Sigmoid colon (tissue), 7 donors: Measurements from ENCODE around the gene SLC45A3. TPM values are rescaled to one million over a fixed set of nuclear protein-coding genes. Genes with fewer than 3 reads are reported as not detected.
A peak's percentile ranks its signal among the peaks of the same experiment; 100 is the strongest.

Experiments used
- DNase-seq: peaks from one replicate; pipeline ENCODE4 v3.0.0-alpha.2; 2019
- H3K27ac ChIP-seq, 4 donors: fragments of 200-600 bp; sonication (generic); one replicate each; pipeline ENCODE4 v1.5.1; 2016 to 2019; ENCODE audit warnings: mild to moderate bottlenecking in 1 of 4
- H3K27me3 ChIP-seq, 3 donors: fragments of 200-600 bp; sonication (generic); one replicate each; pipeline ENCODE4 v1.5.1; 2019; ENCODE audit warnings: mild to moderate bottlenecking in 1 of 3
- H3K36me3 ChIP-seq, 4 donors: fragments of 200-600 bp; sonication (generic); one replicate each; pipeline ENCODE4 v1.5.1; 2016 to 2019
- H3K4me1 ChIP-seq, 4 donors: fragments of 200-600 bp; sonication (generic); one replicate each; pipeline ENCODE4 v1.5.1; 2017 to 2019
- H3K4me3 ChIP-seq, 4 donors: fragments of 200-600 bp; sonication (generic); one replicate each; pipeline ENCODE4 v1.5.1; 2017 to 2019; ENCODE audit warnings: mild to moderate bottlenecking in 2 of 4, moderate library complexity in 1 of 4
- H3K9me3 ChIP-seq, 4 donors: fragments of 200-600 bp in 3 of 4; sonication (generic) in 3 of 4; one replicate each; pipeline versions ENCODE4 v1.5.1 to v1.6.1; 2013 to 2019
- EP300 ChIP-seq, 4 donors: sonication (generic); formaldehyde crosslinking; IDR thresholded peaks; one replicate each; pipeline ENCODE4 v1.6.1; 2017; ENCODE audit warnings: antibody characterized with exemption in 4 of 4
- POLR2A ChIP-seq, 2 donors: fragments of 450-650 bp; IDR thresholded peaks; one replicate each; pipeline ENCODE4 v1.6.1; 2016; ENCODE audit warnings: antibody characterized with exemption in 2 of 2, mild to moderate bottlenecking in 2 of 2, moderate library complexity in 2 of 2
- POLR2AphosphoS5 ChIP-seq, 4 donors: sonication (generic); formaldehyde crosslinking; IDR thresholded peaks; one replicate each; pipeline ENCODE4 v1.6.1; 2017; ENCODE audit warnings: antibody characterized with exemption in 4 of 4
- WGBS, 2 donors: extraction: QIAGEN DNeasy Blood & Tissue Kit; methylation state at CpG; one replicate each; pipeline ENCODE4 v1.1.7; 2013; 5-methylcytosine and 5-hydroxymethylcytosine counted together
- intact Hi-C: fragments of 100-400 bp; cut with DNase I; formaldehyde crosslinking; loops from one replicate; pipeline ENCODE4 v1.15.1; 2023
- polyA plus RNA-seq, 3 donors: library from polyadenylated mRNA; stranded (reverse); fragments of 200-250 nt; gene quantifications; one replicate each; pipeline ENCODE4 v1.2.3, GENCODE V29; 2013
- total RNA-seq, 4 donors: library from RNA; depleted of rRNA; stranded (reverse); fragments of >200 nt; gene quantifications; one replicate each; pipeline ENCODE4 v1.1.0, GENCODE V29; 2016
- TF ChIP-seq, protein P1 (sequence below), 4 experiments: fragments of 450-650 bp in 3 of 4; fragments of 200-600 bp in 1 of 4; IDR thresholded peaks; one replicate each; pipeline ENCODE4 v1.5.1; 2016 to 2019; ENCODE audit warnings: antibody characterized with exemption in 4 of 4, mild to moderate bottlenecking in 3 of 4, moderate library complexity in 2 of 4
- donor health status: healthy with polysubstance abuse.
- donor health status: Bipolar disorder and iron deficiency.
- donor health status: healthy.

SLC45A3 gene
- total and polyA plus RNA-seq, 7 donors, result 0.68 to 15.2 (median 2.2) TPM

DNA sequence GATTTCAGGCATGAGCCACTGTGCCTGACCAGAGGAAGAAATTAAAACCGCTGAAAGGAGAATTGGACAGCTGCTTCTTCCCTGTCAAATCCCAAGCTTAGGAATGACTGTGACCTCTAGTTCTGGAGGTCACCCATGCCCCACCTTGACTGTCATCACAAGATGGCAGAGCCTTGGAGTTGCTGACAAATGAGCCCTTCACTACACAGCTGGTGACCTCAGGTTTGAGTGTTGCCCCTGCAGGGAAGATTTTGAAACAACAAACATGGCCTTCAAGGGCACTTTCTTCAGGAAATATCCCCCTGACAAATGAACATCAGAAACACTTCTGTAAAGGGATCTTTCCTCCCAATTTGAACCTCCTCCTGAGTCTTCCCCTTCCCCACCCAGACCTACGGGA is 6.9 kb upstream of the SLC45A3 start:
- Histone ChIP-seq H3K4me3 (no peak overlapping the region), H3K4me1 (no peaks in the 10 kb centered on the region), H3K27me3 (no peaks in the 10 kb centered on the region), H3K27ac (no peak overlapping the region), H3K9me3 (no peaks in the 10 kb centered on the region), H3K36me3 (no peaks in the 10 kb centered on the region)
- intact Hi-C loops, result no loop called here
- TF ChIP-seq, protein P1, sequence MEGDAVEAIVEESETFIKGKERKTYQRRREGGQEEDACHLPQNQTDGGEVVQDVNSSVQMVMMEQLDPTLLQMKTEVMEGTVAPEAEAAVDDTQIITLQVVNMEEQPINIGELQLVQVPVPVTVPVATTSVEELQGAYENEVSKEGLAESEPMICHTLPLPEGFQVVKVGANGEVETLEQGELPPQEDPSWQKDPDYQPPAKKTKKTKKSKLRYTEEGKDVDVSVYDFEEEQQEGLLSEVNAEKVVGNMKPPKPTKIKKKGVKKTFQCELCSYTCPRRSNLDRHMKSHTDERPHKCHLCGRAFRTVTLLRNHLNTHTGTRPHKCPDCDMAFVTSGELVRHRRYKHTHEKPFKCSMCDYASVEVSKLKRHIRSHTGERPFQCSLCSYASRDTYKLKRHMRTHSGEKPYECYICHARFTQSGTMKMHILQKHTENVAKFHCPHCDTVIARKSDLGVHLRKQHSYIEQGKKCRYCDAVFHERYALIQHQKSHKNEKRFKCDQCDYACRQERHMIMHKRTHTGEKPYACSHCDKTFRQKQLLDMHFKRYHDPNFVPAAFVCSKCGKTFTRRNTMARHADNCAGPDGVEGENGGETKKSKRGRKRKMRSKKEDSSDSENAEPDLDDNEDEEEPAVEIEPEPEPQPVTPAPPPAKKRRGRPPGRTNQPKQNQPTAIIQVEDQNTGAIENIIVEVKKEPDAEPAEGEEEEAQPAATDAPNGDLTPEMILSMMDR (IDR thresholded peaks at IDR 0.05), result no peak
- TF ChIP-seq EP300 (IDR thresholded peaks at IDR 0.05), result no peak
- no peak for TF ChIP-seq POLR2A (IDR thresholded peaks at IDR 0.05)
- TF ChIP-seq POLR2AphosphoS5 (IDR thresholded peaks at IDR 0.05), result no peak
- no peak for DNase-seq
- 87 to 91% methylated on average over 2 of the region's 2 CpGs for WGBS, 2 donors

DNA sequence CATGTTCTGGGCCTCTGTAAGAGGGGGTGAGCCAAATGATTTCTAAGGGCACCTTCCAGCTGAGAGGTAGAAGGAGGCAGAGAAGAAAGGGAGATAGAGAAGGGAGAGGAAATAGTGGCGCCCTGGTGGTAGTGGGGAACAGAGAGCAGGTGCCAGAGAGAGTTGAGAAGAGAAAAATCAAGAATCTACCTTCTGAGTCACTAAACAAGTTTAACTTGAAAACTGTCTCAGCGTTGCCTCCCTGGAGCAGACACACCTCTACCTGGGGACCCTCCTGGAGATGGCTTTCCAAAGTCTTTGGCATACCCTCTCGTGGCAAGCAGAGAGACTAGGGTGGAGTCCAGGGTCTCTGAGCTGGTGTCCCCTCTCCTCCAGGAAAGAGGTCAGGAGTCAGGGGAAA is 1.1 kb upstream of the SLC45A3 start:
- DNase-seq, result no peak
- intact Hi-C loops, result no loop called here
- 77 to 85% methylated on average over 3 of the region's 3 CpGs for WGBS, 2 donors
- no peaks in the 10 kb centered on the region for H3K9me3 ChIP-seq
- no peaks in the 10 kb centered on the region for H3K27me3 ChIP-seq
- no peaks in the 10 kb centered on the region for H3K36me3 ChIP-seq
- no peak overlapping the region for H3K4me3 ChIP-seq
- TF ChIP-seq, protein P1 (IDR thresholded peaks at IDR 0.05), result no peak
- TF ChIP-seq POLR2AphosphoS5 (IDR thresholded peaks at IDR 0.05) (no peak), POLR2A (IDR thresholded peaks at IDR 0.05) (no peak), EP300 (IDR thresholded peaks at IDR 0.05) (no peak)
- H3K4me1 ChIP-seq, result peaks cover 0 to 24% (median 18%) of the 10 kb centered on the region in 4 donors
- H3K27ac ChIP-seq, result no peak overlapping the region

DNA sequence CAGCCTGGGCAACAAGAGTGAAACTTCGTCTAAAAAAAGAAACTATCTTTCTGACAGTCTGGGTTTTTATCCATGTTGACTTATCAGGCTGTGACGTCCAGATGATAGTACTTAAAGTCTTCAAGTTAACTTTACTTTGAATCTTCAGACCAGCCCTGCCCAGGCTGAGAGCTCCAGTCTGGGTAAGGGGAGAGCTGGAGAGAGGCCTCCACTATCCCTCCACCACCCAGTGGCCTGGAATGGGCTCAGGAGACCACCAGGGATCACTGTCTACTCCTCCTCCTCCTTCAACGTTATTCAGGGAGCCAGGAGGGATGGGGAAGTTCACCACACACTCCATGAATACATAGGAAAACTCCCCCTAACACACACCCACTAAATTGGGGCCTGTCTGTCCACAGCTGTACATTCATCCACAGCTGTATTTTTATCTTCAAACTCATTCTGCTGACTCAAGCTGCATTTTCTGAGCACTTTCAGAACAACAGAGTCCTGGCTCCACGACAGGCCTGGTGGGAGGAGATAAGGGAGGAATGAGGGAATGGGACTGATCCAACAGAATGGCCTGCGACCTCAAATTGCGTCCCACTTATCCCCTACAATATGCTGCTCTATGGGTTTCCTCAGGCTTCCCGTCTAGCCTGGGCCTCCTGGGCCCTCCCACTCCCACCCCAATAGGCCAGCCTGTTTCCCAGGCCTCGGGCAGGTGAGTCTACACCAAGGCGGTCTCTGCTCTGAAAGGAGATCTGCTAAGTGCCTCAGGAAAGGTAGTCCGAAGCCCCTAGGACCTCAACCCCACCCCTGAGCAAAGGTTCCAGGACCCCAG is 1.8 kb downstream of the SLC45A3 start:
- no peaks in the 10 kb centered on the region for H3K9me3 ChIP-seq
- peak overlapping the region in 1 of 4 donors; percentile 27 for H3K27ac ChIP-seq

DNA sequence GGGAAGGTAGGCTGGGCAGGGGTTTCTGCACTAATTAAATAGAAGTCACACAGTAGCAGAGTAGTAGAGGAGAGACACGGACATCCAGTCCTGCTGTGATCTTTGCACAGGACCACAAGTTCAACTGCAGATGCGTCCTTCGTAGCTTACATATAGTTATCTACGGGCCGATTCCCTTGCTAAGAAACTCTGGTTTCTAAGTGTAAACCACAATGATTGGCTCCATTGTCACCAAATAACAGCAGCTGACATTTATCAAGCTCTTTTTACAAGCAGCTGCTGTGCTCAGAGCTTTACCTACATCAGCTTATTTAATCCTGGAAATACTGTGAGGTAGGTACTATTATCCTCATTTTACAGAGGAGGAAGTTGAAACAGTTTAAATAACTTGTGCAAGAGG is 3.1 kb downstream of the SLC45A3 start:
- H3K9me3 ChIP-seq, result no peaks in the 10 kb centered on the region
- no peaks in the 10 kb centered on the region for H3K36me3 ChIP-seq
- no peak overlapping the region for H3K27ac ChIP-seq
- 21 to 47% methylated on average over 5 of the region's 5 CpGs for WGBS, 2 donors
- H3K27me3 ChIP-seq, result no peaks in the 10 kb centered on the region
- no peak for DNase-seq
- TF ChIP-seq POLR2AphosphoS5 (IDR thresholded peaks at IDR 0.05) (no peak), POLR2A (IDR thresholded peaks at IDR 0.05) (no peak), EP300 (IDR thresholded peaks at IDR 0.05) (no peak)
- TF ChIP-seq, protein P1 (IDR thresholded peaks at IDR 0.05), result no peak
- intact Hi-C loops, result no loop called here
- H3K4me1 ChIP-seq, result peaks cover 0 to 24% (median 18%) of the 10 kb centered on the region in 4 donors
- H3K4me3 ChIP-seq, result no peak overlapping the region

More for the DNA sequence above, 1.8 kb downstream of the SLC45A3 start:
- Histone ChIP-seq H3K27me3 (no peaks in the 10 kb centered on the region), H3K4me3 (no peak overlapping the region), H3K4me1 (peaks cover 0 to 24% (median 18%) of the 10 kb centered on the region in 4 donors), H3K36me3 (no peaks in the 10 kb centered on the region)
- TF ChIP-seq EP300 (IDR thresholded peaks at IDR 0.05), result no peak
- TF ChIP-seq POLR2AphosphoS5 (IDR thresholded peaks at IDR 0.05), result no peak
- TF ChIP-seq POLR2A (IDR thresholded peaks at IDR 0.05), result no peak
- TF ChIP-seq, protein P1 (IDR thresholded peaks at IDR 0.05), result no peak
- no peak for DNase-seq
- WGBS, 2 donors, result 53 to 54% methylated on average over 10 of the region's 10 CpGs
- intact Hi-C loops, result no loop called here
